CD14-positive monocyte (primary cell): Measurements from ENCODE around the gene RPGRIP1. TPM values are rescaled to one million over a fixed set of nuclear protein-coding genes. Genes with fewer than 3 reads are reported as not detected.

ENCODE experiments used
- DNase-seq, 3 donors: peaks; one replicate each; pipeline ENCODE4 v3.0.0-alpha.2; 2011 to 2022
- H2AFZ ChIP-seq: 2 replicates; pipeline ENCODE4 v1.6.0; 2012; ENCODE audit warnings: mild to moderate bottlenecking, low read depth, low read length, inconsistent platforms; ENCODE audit not compliant: insufficient read depth, poor library complexity, severe bottlenecking
- H3K27ac ChIP-seq, 2 donors: 1 replicate in 1 of 2; 2 replicates in 1 of 2; pipeline ENCODE4 v1.5.1; 2012 to 2013; ENCODE audit warnings: low read length in 2 of 2, control low read depth in 1 of 2, inconsistent platforms in 1 of 2, low read depth in 1 of 2, mild to moderate bottlenecking in 1 of 2
- H3K27me3 ChIP-seq, 2 donors: one replicate each; pipeline versions ENCODE4 v1.6.0 to v1.6.1; 2011 to 2013; ENCODE audit warnings: low read length in 2 of 2; ENCODE audit not compliant: control insufficient read depth in 2 of 2, insufficient read depth in 2 of 2
- H3K36me3 ChIP-seq, 2 donors: replicated peaks in 1 of 2; 1 replicate in 1 of 2; 2 replicates in 1 of 2; pipeline versions ENCODE4 v1.5.1 to v1.6.1; 2012 to 2013; ENCODE audit warnings: low read length in 2 of 2, control low read depth in 1 of 2, inconsistent platforms in 1 of 2, mild to moderate bottlenecking in 1 of 2; ENCODE audit not compliant: insufficient read depth in 2 of 2, control insufficient read depth in 1 of 2
- H3K4me1 ChIP-seq, 2 donors: 1 replicate in 1 of 2; 2 replicates in 1 of 2; pipeline versions ENCODE4 v1.5.1 to v1.6.1; 2012 to 2013; ENCODE audit warnings: low read length in 2 of 2, control low read depth in 1 of 2, inconsistent platforms in 1 of 2, mild to moderate bottlenecking in 1 of 2, moderate library complexity in 1 of 2; ENCODE audit not compliant: insufficient read depth in 2 of 2, control insufficient read depth in 1 of 2
- H3K4me2 ChIP-seq: replicated peaks from 2 replicates; pipeline ENCODE3; 2012; ENCODE audit warnings: low read length, moderate library complexity, mild to moderate bottlenecking; ENCODE audit not compliant: poor library complexity, severe bottlenecking; ENCODE audit errors: extremely low read depth
- H3K4me3 ChIP-seq, 3 experiments: fragments of 200-600 bp in 1 of 3; sonication (generic) in 1 of 3; replicated peaks in 1 of 3; 1 replicate in 2 of 3; 2 replicates in 1 of 3; pipeline ENCODE4 v1.5.1; 2011 to 2013; ENCODE audit warnings: low read length in 3 of 3, mild to moderate bottlenecking in 3 of 3, control low read depth in 2 of 3, low read depth in 2 of 3, inconsistent platforms in 1 of 3, moderate library complexity in 1 of 3
- H3K79me2 ChIP-seq: 2 replicates; pipeline ENCODE4 v1.6.0; 2012; ENCODE audit warnings: mild to moderate bottlenecking, control low read depth, inconsistent platforms, low read length, moderate library complexity; ENCODE audit not compliant: insufficient read depth
- H3K9ac ChIP-seq: 2 replicates; pipeline ENCODE4 v1.6.0; 2017; ENCODE audit warnings: low read length, mild to moderate bottlenecking; ENCODE audit not compliant: insufficient read depth, poor library complexity, severe bottlenecking
- H3K9me3 ChIP-seq, 2 donors: replicated peaks in 1 of 2; 1 replicate in 1 of 2; 2 replicates in 1 of 2; pipeline versions ENCODE4 v1.5.1 to v1.6.1; 2012 to 2013; ENCODE audit warnings: low read length in 2 of 2, control low read depth in 1 of 2; ENCODE audit not compliant: control insufficient read depth in 1 of 2, insufficient read depth in 1 of 2
- H4K20me1 ChIP-seq: 2 replicates; pipeline ENCODE4 v1.6.0; 2012; ENCODE audit warnings: mild to moderate bottlenecking, low read length, control low read depth, moderate library complexity; ENCODE audit not compliant: insufficient read depth
- H3K27ac Mint-ChIP-seq, 7 donors: one replicate each; pipeline ENCODE4 v1.8.0; 2020; ENCODE audit warnings: mild to moderate bottlenecking in 7 of 7, mixed read lengths in 7 of 7, moderate library complexity in 6 of 7, inconsistent platforms in 2 of 7
- H3K27me3 Mint-ChIP-seq, 3 donors: one replicate each; pipeline ENCODE4 v1.8.0; 2021 to 2022; ENCODE audit warnings: low read depth in 3 of 3, mild to moderate bottlenecking in 3 of 3, mixed read lengths in 3 of 3, moderate library complexity in 3 of 3, inconsistent platforms in 1 of 3
- H3K36me3 Mint-ChIP-seq, 2 donors: one replicate each; pipeline ENCODE4 v1.8.0; 2020; ENCODE audit warnings: mixed read lengths in 2 of 2, inconsistent platforms in 1 of 2, mild to moderate bottlenecking in 1 of 2
- H3K4me1 Mint-ChIP-seq: one replicate; pipeline ENCODE4 v1.8.0; 2020; ENCODE audit warnings: mild to moderate bottlenecking, mixed read lengths
- H3K4me3 Mint-ChIP-seq, 2 donors: one replicate each; pipeline ENCODE4 v1.8.0; 2020; ENCODE audit warnings: mild to moderate bottlenecking in 2 of 2, mixed read lengths in 2 of 2, moderate library complexity in 1 of 2
- H3K9me3 Mint-ChIP-seq, 7 donors: one replicate each; pipeline ENCODE4 v1.8.0; 2020 to 2022; ENCODE audit warnings: mixed read lengths in 7 of 7, mild to moderate bottlenecking in 6 of 7, moderate library complexity in 6 of 7, inconsistent platforms in 2 of 7
- CTCF ChIP-seq: fragments of 200-600 bp; IDR thresholded peaks from one replicate; pipeline ENCODE4 v1.8.0; 2022; ENCODE audit warnings: antibody characterized with exemption, mild to moderate bottlenecking
- WGBS: methylation state at CpG from one replicate; pipeline ENCODE4 v1.1.5; 2013; ENCODE audit warnings: missing lambda C conversion rate; ENCODE audit not compliant: insufficient coverage; 5-methylcytosine and 5-hydroxymethylcytosine counted together
- intact Hi-C, 2 donors: fragments of 100-400 bp; cut with micrococcal nuclease; formaldehyde crosslinking; loops; one replicate each; pipeline versions ENCODE4 v1.15.0 to v1.15.1; 2023
- polyA plus RNA-seq, 3 donors: library from polyadenylated mRNA; depleted of rRNA in 1 of 3; unstranded in 2 of 3; stranded (reverse) in 1 of 3; fragments of 300-500 nt in 2 of 3; fragments of >200 nt in 1 of 3; fragmentation: Illumina TruSeq in 2 of 3; gene quantifications; 1 replicate in 2 of 3; 2 replicates in 1 of 3; pipeline ENCODE4 v1.2.3, GENCODE V29; 2012 to 2021

RPGRIP1 gene
- polyA plus RNA-seq, 3 donors: 4.7 to 10.4 (median 7.4) TPM

GRCh38 chr14:21267431-21267845, 12.4 kb upstream of the RPGRIP1 start:
- Histone ChIP-seq H3K27me3 (no peaks in the 10 kb centered on the region), H2AFZ (no peak overlapping the region), H3K27ac (peak overlapping the region in 1 of 2 donors; percentile 99), H3K4me1 (peaks cover 57 to 68% of the 10 kb centered on the region in 2 donors), H3K4me3 (peak overlapping the region; percentile 95 to 98 (median 97)), H4K20me1 (peaks cover 66% of the 10 kb centered on the region), H3K36me3 (peaks cover 25 to 39% of the 10 kb centered on the region in 2 donors), H3K4me2 (peak overlapping the region; percentile 83), H3K9ac (peak overlapping the region; percentile 97), H3K9me3 (no peaks in the 10 kb centered on the region), H3K79me2 (peaks cover 69% of the 10 kb centered on the region)
- 0% methylated on average over 4 of the region's 10 CpGs for WGBS
- intact Hi-C loops: loop anchor here in 1 of 2 donors (5.0 kb wide), 2 partner anchors 45 to 165 kb away; partner anchors contain the start of gene TMEM253
- H3K27me3 Mint-ChIP-seq: no peaks in the 10 kb centered on the region
- no peak for TF ChIP-seq CTCF
- H3K27ac Mint-ChIP-seq: peak overlapping the region; percentile 71 to 100 (median 100)
- DNase-seq: no peak
- H3K9me3 Mint-ChIP-seq: peaks cover 0 to 2% (median 0%) of the 10 kb centered on the region in 7 donors
- H3K36me3 Mint-ChIP-seq: peaks cover 41 to 51% of the 10 kb centered on the region in 2 donors
- H3K4me3 Mint-ChIP-seq: peak overlapping the region; percentile 100
- peaks cover 61% of the 10 kb centered on the region for H3K4me1 Mint-ChIP-seq

GRCh38 chr14:21267886-21268616, 11.8 kb upstream of the RPGRIP1 start:
- Histone ChIP-seq H3K4me2 (peak overlapping the region; percentile 83), H3K27ac (peak overlapping the region in 1 of 2 donors; percentile 99), H2AFZ (no peak overlapping the region), H4K20me1 (peaks cover 60% of the 10 kb centered on the region), H3K4me3 (peak overlapping the region; percentile 95 to 98 (median 97)), H3K79me2 (peaks cover 63% of the 10 kb centered on the region), H3K36me3 (peaks cover 18 to 36% of the 10 kb centered on the region in 2 donors), H3K27me3 (no peaks in the 10 kb centered on the region), H3K4me1 (peaks cover 57 to 68% of the 10 kb centered on the region in 2 donors), H3K9ac (peak overlapping the region; percentile 97), H3K9me3 (no peaks in the 10 kb centered on the region)
- no peak for TF ChIP-seq CTCF
- Mint-ChIP-seq H3K9me3 (peaks cover 0 to 2% (median 0%) of the 10 kb centered on the region in 7 donors), H3K27me3 (no peaks in the 10 kb centered on the region), H3K27ac (peak overlapping the region; percentile 100), H3K4me1 (peaks cover 57% of the 10 kb centered on the region), H3K36me3 (peaks cover 35 to 45% of the 10 kb centered on the region in 2 donors), H3K4me3 (peak overlapping the region; percentile 100)
- peak; percentile 40 to 91 (median 71) for DNase-seq
- no CpG with 5 or more reads among the region's 16 CpGs for WGBS
- intact Hi-C loops: loop anchor here in 1 of 2 donors (2.0 to 5.0 kb wide), 3 partner anchors 44 to 166 kb away; partner anchors contain the start of genes SUPT16H and TMEM253
